22Rv1 (cell line): ENCODE results near the gene MADD.

ENCODE experiments used
- H3K27ac ChIP-seq: fragments of 450-650 bp; 2 replicates; pipeline ENCODE4 v1.5.1; 2017
- ZFX ChIP-seq: fragments of 450-650 bp; IDR thresholded peaks from 2 replicates; pipeline ENCODE4 v1.6.1; 2017; ENCODE audit warnings: antibody characterized with exemption, borderline replicate concordance
- TF ChIP-seq, protein P1 (sequence below): fragments of 450-650 bp; IDR thresholded peaks from 2 replicates; pipeline ENCODE4 v1.5.1; 2017; ENCODE audit warnings: mild to moderate bottlenecking

The MADD gene

GRCh38 chr11:47284151-47284550, 14.2 kb downstream of the MADD start:
- H3K27ac ChIP-seq = no peak overlapping the region
- TF ChIP-seq, protein P1, sequence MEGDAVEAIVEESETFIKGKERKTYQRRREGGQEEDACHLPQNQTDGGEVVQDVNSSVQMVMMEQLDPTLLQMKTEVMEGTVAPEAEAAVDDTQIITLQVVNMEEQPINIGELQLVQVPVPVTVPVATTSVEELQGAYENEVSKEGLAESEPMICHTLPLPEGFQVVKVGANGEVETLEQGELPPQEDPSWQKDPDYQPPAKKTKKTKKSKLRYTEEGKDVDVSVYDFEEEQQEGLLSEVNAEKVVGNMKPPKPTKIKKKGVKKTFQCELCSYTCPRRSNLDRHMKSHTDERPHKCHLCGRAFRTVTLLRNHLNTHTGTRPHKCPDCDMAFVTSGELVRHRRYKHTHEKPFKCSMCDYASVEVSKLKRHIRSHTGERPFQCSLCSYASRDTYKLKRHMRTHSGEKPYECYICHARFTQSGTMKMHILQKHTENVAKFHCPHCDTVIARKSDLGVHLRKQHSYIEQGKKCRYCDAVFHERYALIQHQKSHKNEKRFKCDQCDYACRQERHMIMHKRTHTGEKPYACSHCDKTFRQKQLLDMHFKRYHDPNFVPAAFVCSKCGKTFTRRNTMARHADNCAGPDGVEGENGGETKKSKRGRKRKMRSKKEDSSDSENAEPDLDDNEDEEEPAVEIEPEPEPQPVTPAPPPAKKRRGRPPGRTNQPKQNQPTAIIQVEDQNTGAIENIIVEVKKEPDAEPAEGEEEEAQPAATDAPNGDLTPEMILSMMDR = no peak
- no peak for TF ChIP-seq ZFX

DNA sequence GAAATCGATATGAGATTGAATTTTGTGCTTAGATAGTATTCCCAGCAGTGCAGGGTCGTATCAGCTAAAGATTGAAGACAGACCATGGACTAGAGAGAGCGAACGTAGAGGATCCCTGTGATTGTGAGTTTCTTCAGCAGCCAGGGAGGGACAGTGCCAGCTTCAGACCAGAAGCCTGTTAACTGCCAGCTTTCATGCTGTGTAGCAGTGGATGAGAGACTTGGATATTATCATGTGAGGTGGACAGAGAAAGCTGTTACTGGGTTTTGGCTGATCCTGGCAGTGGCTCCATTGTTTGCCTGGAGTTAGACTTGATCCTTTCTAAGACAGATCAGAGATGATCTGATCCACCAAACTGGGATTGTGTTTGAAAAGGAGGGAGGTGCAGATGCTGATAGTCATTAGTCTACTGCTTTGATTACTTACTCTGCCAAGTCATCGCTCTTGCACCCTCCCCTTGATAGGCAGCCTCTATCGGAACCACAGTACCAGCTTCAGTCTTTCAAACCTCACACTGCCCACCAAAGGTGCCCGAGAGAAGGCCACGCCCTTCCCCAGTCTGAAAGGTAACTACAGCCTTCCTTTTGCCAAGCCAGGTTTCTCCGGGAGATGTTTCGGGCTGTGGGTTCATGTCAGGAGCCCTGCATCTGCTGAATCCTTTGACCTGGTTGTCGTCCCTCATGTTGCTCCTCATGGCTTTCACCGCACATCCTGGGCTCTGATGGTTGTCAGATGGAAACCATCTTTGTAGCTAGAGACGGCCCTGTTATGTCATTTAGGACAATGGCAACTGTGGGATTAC, 16.2 kb downstream of the MADD start:
- no peak overlapping the region for H3K27ac ChIP-seq
- TF ChIP-seq, protein P1 = no peak
- no peak for TF ChIP-seq ZFX

- H3K27ac ChIP-seq = no peak overlapping the region
Observed at GRCh38 chr11:47288066-47288465, 18.1 kb downstream of the MADD start.

DNA sequence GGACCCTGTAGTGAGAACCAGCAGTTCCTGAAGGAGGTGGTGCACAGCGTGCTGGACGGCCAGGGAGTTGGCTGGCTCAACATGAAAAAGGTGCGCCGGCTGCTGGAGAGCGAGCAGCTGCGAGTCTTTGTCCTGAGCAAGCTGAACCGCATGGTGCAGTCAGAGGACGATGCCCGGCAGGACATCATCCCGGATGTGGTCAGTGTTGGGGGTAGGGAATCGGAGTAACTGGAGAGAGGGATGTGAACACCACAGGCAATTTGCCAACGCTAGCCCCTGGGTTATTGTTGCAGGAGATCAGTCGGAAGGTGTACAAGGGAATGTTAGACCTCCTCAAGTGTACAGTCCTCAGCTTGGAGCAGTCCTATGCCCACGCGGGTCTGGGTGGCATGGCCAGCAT, 19.9 kb downstream of the MADD start:
- no peak overlapping the region for H3K27ac ChIP-seq
- TF ChIP-seq, protein P1 = no peak
- no peak for TF ChIP-seq ZFX

More at GRCh38 chr11:47288066-47288465, 18.1 kb downstream of the MADD start:
- TF ChIP-seq, protein P1 = no peak
- no peak for TF ChIP-seq ZFX

- H3K27ac ChIP-seq = no peak overlapping the region
- no peak for TF ChIP-seq ZFX
- TF ChIP-seq, protein P1 = no peak
Observed at GRCh38 chr11:47295385-47295784, 25.5 kb downstream of the MADD start.

DNA sequence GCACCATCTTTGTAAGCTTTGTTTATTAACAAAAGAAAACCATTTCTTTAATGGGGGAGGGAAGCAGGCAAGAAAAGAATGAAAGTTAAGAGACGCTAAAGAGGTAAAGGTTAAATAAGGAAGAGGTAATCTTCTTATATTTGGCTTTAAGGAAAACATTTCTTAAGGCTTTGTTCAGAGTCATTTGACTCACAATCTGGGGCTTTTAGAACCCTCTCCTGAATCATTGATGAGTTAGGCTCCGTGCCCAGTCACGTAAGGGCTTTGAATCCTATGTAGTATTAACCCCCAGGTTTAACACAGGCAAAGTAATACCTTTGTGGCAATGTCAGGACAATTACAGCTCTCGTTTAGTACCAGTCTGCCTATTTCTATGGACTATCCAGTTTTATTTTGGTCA, 26.1 kb downstream of the MADD start:
- TF ChIP-seq, protein P1 = no peak
- no peak for TF ChIP-seq ZFX
- no peak overlapping the region for H3K27ac ChIP-seq

DNA sequence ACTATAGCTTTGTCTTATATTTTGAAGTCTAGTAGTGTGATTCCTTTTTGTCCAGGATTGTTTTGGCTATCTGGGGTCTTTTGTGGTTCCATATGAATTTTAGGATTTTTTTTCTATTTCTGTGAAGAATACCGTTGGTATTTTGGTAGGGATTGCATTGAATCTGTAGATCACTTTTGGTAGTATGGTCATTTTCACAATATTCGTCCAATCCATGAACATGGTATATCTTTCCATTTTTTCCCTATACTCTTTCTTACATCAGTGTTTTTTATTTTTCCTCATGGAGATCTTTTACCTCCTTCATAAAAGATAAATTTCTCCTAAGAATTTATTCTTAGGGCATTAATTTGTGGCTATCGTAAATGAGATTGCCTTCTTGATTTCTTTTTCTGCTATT, 29.1 kb downstream of the MADD start:
- TF ChIP-seq, protein P1 = no peak
- TF ChIP-seq ZFX = no peak
- H3K27ac ChIP-seq = no peak overlapping the region
